Right lobe of liver (tissue), 6 donors: ENCODE results near the gene FOXF2. TPM values are rescaled to one million over a fixed set of nuclear protein-coding genes. Genes with fewer than 3 reads are reported as not detected.

Experiments used
- ATAC-seq, 4 donors: fragments of 200-7000 bp; cut with Tn5 transposase; one replicate each; pipeline ENCODE4 v1.9.1; 2020; ENCODE audit warnings: mild to moderate bottlenecking in 4 of 4, moderate library complexity in 4 of 4
- DNase-seq, 3 donors: peaks; one replicate each; pipeline ENCODE4 v3.0.0-alpha.2; 2020
- H3K27ac ChIP-seq, 3 donors: fragments of 200-600 bp; one replicate each; pipeline ENCODE4 v1.8.0; 2022
- H3K27me3 ChIP-seq, 2 donors: fragments of 200-600 bp; one replicate each; pipeline ENCODE4 v1.8.0; 2022
- H3K36me3 ChIP-seq, 4 donors: fragments of 200-600 bp; sonication (generic) in 1 of 4; one replicate each; pipeline versions ENCODE4 v1.5.1 to v1.8.0; 2017 to 2022; ENCODE audit warnings: control low read depth in 1 of 4
- H3K4me1 ChIP-seq, 4 donors: fragments of 200-600 bp; sonication (generic) in 1 of 4; one replicate each; pipeline versions ENCODE4 v1.5.1 to v1.8.0; 2017 to 2022; ENCODE audit warnings: control low read depth in 1 of 4
- H3K4me3 ChIP-seq, 3 donors: fragments of 200-600 bp; one replicate each; pipeline ENCODE4 v1.8.0; 2022
- H3K9me3 ChIP-seq, 4 donors: fragments of 200-600 bp; sonication (generic) in 1 of 4; one replicate each; pipeline versions ENCODE4 v1.5.1 to v1.8.0; 2017 to 2022; ENCODE audit warnings: control low read depth in 1 of 4
- CTCF ChIP-seq, 4 donors: fragments of 200-600 bp in 3 of 4; fragments of 450-650 bp in 1 of 4; IDR thresholded peaks; one replicate each; pipeline versions ENCODE4 v1.5.1 to v1.8.0; 2016 to 2022; ENCODE audit warnings: antibody characterized with exemption in 4 of 4, mild to moderate bottlenecking in 2 of 4
- POLR2A ChIP-seq: fragments of 450-650 bp; IDR thresholded peaks from one replicate; pipeline ENCODE4 v1.6.1; 2017; ENCODE audit warnings: antibody characterized with exemption, mild to moderate bottlenecking
- WGBS: methylation state at CpG from one replicate; pipeline ENCODE4 v1.1.6; 2018; ENCODE audit warnings: low coverage, low lambda C conversion rate; ENCODE audit not compliant: insufficient coverage; ENCODE audit errors: missing lambda C conversion rate; 5-methylcytosine and 5-hydroxymethylcytosine counted together
- intact Hi-C, 2 donors: fragments of 100-400 bp; cut with DNase I; formaldehyde crosslinking; loops; one replicate each; pipeline versions ENCODE4 v1.11.2 to v1.14.1; 2022
- total RNA-seq, 6 experiments: library from RNA; depleted of rRNA in 2 of 6; stranded (reverse); fragments of >200 nt in 2 of 6; fragmentation: NEBNext Ultra II Directional in 3 of 6; extraction: Animal tissue kit (Norgen Biotek cat#: 25700) in 3 of 6; gene quantifications; one replicate each; pipeline versions ENCODE4 v1.1.0 to v1.2.4, GENCODE V29; 2016 to 2023
- donor health status: DM: no; HTN: yes; CAD: no.
- donor health status: DM: no; HTN: no; CAD: no.
- donor health status: DM: no; HTN: no; CAD: no.
- donor health status: DM: no; HTN: yes; CAD: no.
- donor health status: DM: no; HTN: yes; CAD: no.

Gene FOXF2
- total RNA-seq, 6 experiments from 2014 or later, result 0.11 to 0.19 TPM; not detected in 4

- WGBS, result 34% methylated on average over 12 of the region's 15 CpGs
- Histone ChIP-seq H3K36me3 (no peaks in the 10 kb centered on the region), H3K4me1 (peaks cover 0 to 13% (median 0%) of the 10 kb centered on the region in 4 donors), H3K27me3 (peaks cover 0 to 34% of the 10 kb centered on the region in 2 donors), H3K27ac (no peak overlapping the region), H3K4me3 (no peak overlapping the region), H3K9me3 (no peaks in the 10 kb centered on the region)
- DNase-seq (no peak), ATAC-seq (no peak)
- intact Hi-C loops, result loop anchor here in 1 of 2 donors (10.0 kb wide), 1 partner anchor 611 kb away; no protein-coding TSS in a partner anchor
- TF ChIP-seq POLR2A, result no peak
- no peak for TF ChIP-seq CTCF (IDR thresholded peaks at IDR 0.05)
Measured at GRCh38 chr6:1395941-1396908, 6.8 kb downstream of the FOXF2 start.

GRCh38 chr6:1396952-1397868, 7.8 kb downstream of the FOXF2 start:
- peak; percentile 60 to 82 (median 78) for ATAC-seq
- peaks cover 0 to 34% of the 10 kb centered on the region in 2 donors for H3K27me3 ChIP-seq
- no peak overlapping the region for H3K27ac ChIP-seq
- H3K4me1 ChIP-seq, result peaks cover 0 to 13% (median 0%) of the 10 kb centered on the region in 4 donors
- peak; percentile 66 to 99 (median 95) for TF ChIP-seq CTCF (IDR thresholded peaks at IDR 0.05)
- TF ChIP-seq POLR2A, result no peak
- intact Hi-C loops, result loop anchor here in 1 of 2 donors (10.0 kb wide), 1 partner anchor 612 kb away; no protein-coding TSS in a partner anchor
- no peak overlapping the region for H3K4me3 ChIP-seq
- H3K9me3 ChIP-seq, result no peaks in the 10 kb centered on the region
- peak in 2 of 3 donors; percentile 54 to 58 for DNase-seq
- H3K36me3 ChIP-seq, result no peaks in the 10 kb centered on the region
- 22% methylated on average over 28 of the region's 28 CpGs for WGBS

GRCh38 chr6:1399085-1399780, 9.9 kb downstream of the FOXF2 start:
- H3K27ac ChIP-seq, result no peak overlapping the region
- no peaks in the 10 kb centered on the region for H3K36me3 ChIP-seq
- no peaks in the 10 kb centered on the region for H3K9me3 ChIP-seq
- TF ChIP-seq POLR2A, result no peak
- TF ChIP-seq CTCF (IDR thresholded peaks at IDR 0.05), result no peak
- ATAC-seq (no peak), DNase-seq (no peak)
- intact Hi-C loops, result loop anchor here in 1 of 2 donors (10.0 kb wide), 1 partner anchor 614 kb away; no protein-coding TSS in a partner anchor
- peaks cover 0 to 5% (median 0%) of the 10 kb centered on the region in 4 donors for H3K4me1 ChIP-seq
- H3K4me3 ChIP-seq, result no peak overlapping the region
- peaks cover 0 to 20% of the 10 kb centered on the region in 2 donors for H3K27me3 ChIP-seq
- 25% methylated on average over 3 of the region's 3 CpGs for WGBS
